Heart right ventricle (tissue), 16 donors: ENCODE results near the gene PPFIA2. TPM values are rescaled to one million over a fixed set of nuclear protein-coding genes. Genes with fewer than 3 reads are reported as not detected.

ENCODE experiments used
- ATAC-seq, 8 donors: fragments of 200-7000 bp; cut with Tn5 transposase; one replicate each; pipeline ENCODE4 v1.9.1; 2020; ENCODE audit warnings: mild to moderate bottlenecking in 8 of 8, moderate library complexity in 8 of 8, moderate number of reproducible peaks in 1 of 8
- DNase-seq, 2 donors: peaks; one replicate each; pipeline ENCODE4 v3.0.0-alpha.2; 2020
- H3K27ac ChIP-seq, 10 donors: fragments of 200-600 bp; sonication (generic) in 2 of 10; one replicate each; pipeline versions ENCODE4 v1.5.0 to v1.8.0; 2020 to 2022; ENCODE audit warnings: mild to moderate bottlenecking in 3 of 10
- H3K27me3 ChIP-seq, 7 donors: fragments of 200-600 bp; one replicate each; pipeline ENCODE4 v1.8.0; 2021 to 2022; ENCODE audit warnings: mild to moderate bottlenecking in 2 of 7
- H3K36me3 ChIP-seq, 9 donors: fragments of 200-600 bp; sonication (generic) in 1 of 9; one replicate each; pipeline versions ENCODE4 v1.5.0 to v1.8.0; 2020 to 2022; ENCODE audit warnings: mild to moderate bottlenecking in 2 of 9
- H3K4me1 ChIP-seq, 9 donors: fragments of 200-600 bp; sonication (generic) in 1 of 9; one replicate each; pipeline versions ENCODE4 v1.5.0 to v1.8.0; 2020 to 2022; ENCODE audit warnings: mild to moderate bottlenecking in 4 of 9
- H3K4me3 ChIP-seq, 10 donors: fragments of 200-600 bp; sonication (generic) in 2 of 10; one replicate each; pipeline versions ENCODE4 v1.5.0 to v1.8.0; 2020 to 2022; ENCODE audit warnings: mild to moderate bottlenecking in 7 of 10, moderate library complexity in 2 of 10
- H3K9me3 ChIP-seq, 11 donors: fragments of 200-600 bp in 10 of 11; sonication (generic) in 2 of 11; one replicate each; pipeline versions ENCODE4 v1.5.0 to v1.8.0; 2013 to 2022; ENCODE audit warnings: mild to moderate bottlenecking in 2 of 11, control low read depth in 1 of 11, moderate library complexity in 1 of 11
- CTCF ChIP-seq, 9 donors: fragments of 200-600 bp; sonication (generic) in 2 of 9; IDR thresholded peaks; one replicate each; pipeline versions ENCODE4 v1.5.0 to v1.8.0; 2021 to 2022; ENCODE audit warnings: antibody characterized with exemption in 9 of 9, mild to moderate bottlenecking in 5 of 9, moderate library complexity in 1 of 9
- WGBS, 2 donors: extraction: QIAGEN DNeasy Blood & Tissue Kit; methylation state at CpG; one replicate each; pipeline ENCODE4 v1.1.7; 2013; ENCODE audit warnings: inconsistent platforms in 1 of 2; 5-methylcytosine and 5-hydroxymethylcytosine counted together
- intact Hi-C, 10 donors: fragments of 100-400 bp; cut with DNase I; formaldehyde crosslinking; loops; one replicate each; pipeline versions ENCODE4 v1.11.1 to v1.14.2; 2022
- polyA plus RNA-seq, 2 donors: library from polyadenylated mRNA; stranded (reverse); fragments of 200-250 nt; gene quantifications; one replicate each; pipeline ENCODE4 v1.2.3, GENCODE V29; 2013
- total RNA-seq, 10 donors: library from RNA; stranded (reverse); fragmentation: NEBNext Ultra II Directional in 3 of 10; extraction: Animal tissue kit (Norgen Biotek cat#: 25700) in 3 of 10; gene quantifications; one replicate each; pipeline versions ENCODE4 v1.2.1 to v1.2.4, GENCODE V29; 2021 to 2023
- donor health status: Arrhythmogenic right ventricular cardiomyopathy.
- donor health status: ischemic (EF 13 %, LVEDD 7.1; RV severe dilation, severe dysfunction).
- donor health status: healthy with polysubstance abuse.
- donor health status: DM: no; HTN: yes; CAD: no.
- donor health status: DM: no; HTN: no; CAD: no.
- donor health status: ischemic (EF 25% LVEDD 6.9; RV normal size, moderate dysfunction).
- donor health status: ischemic (EF 25% LVEDD 5.7; RV mildly dilated, moderate dysfunction).
- donor health status: healthy.
- donor health status: DM: yes; HTN: yes; CAD: no.
- donor health status: Ischemic cardiomyopathy.
- donor health status: ischemic (EF 35%, LVEDD 5.7; RV mildly dilated, moderate dysfunction).
- donor health status: nonischemic (EF 11% LVEDD 7.7; RV severe dilation, severe dysfunction).
- donor health status: DM: yes; HTN: yes; CAD: no.
- donor health status: PGD.
- donor health status: ischemic (EF 29% LVEDD 5.4; RV normal size, mild dysfunction).
- donor health status: nonischemic (EF 23%, LVEDD 6.1; RV moderate dilation, normal function).

PPFIA2 gene
- total and polyA plus RNA-seq, 12 donors, result 0.15 to 1.3 (median 0.52) TPM; not detected in 1

GRCh38 chr12:81627336-81628189 lies 131.6 kb downstream of the PPFIA2 start:
- 10 to 14% methylated on average over 4 of the region's 4 CpGs for WGBS, 2 donors
- Histone ChIP-seq H3K4me1 (no peaks in the 10 kb centered on the region), H3K9me3 (no peaks in the 10 kb centered on the region), H3K36me3 (no peaks in the 10 kb centered on the region), H3K27ac (no peak overlapping the region), H3K4me3 (peak overlapping the region in 1 of 10 donors; percentile 9), H3K27me3 (no peaks in the 10 kb centered on the region)
- DNase-seq (no peak), ATAC-seq (no peak)
- intact Hi-C loops, result loop anchor here in 8 of 10 donors (1.0 to 5.0 kb wide), 4 partner anchors 175 to 180 kb away; no protein-coding TSS in a partner anchor
- TF ChIP-seq CTCF (IDR thresholded peaks at IDR 0.05), result peak in 8 of 9 donors; percentile 28 to 73 (median 62)

- TF ChIP-seq CTCF (IDR thresholded peaks at IDR 0.05), result no peak
- Histone ChIP-seq H3K4me1 (no peaks in the 10 kb centered on the region), H3K27me3 (no peaks in the 10 kb centered on the region), H3K36me3 (no peaks in the 10 kb centered on the region), H3K27ac (no peak overlapping the region), H3K4me3 (no peak overlapping the region), H3K9me3 (no peaks in the 10 kb centered on the region)
- intact Hi-C loops, result loop anchor here in 4 of 10 donors (2.0 to 5.0 kb wide), 3 partner anchors 174 to 179 kb away; no protein-coding TSS in a partner anchor
- 53 to 59% methylated on average over 1 of the region's 1 CpG for WGBS, 2 donors
- DNase-seq (no peak), ATAC-seq (no peak)
These were observed 132.7 kb downstream of the PPFIA2 start for GRCh38 chr12:81626406-81626805.

GRCh38 chr12:81617915-81618314 lies 141.2 kb downstream of the PPFIA2 start:
- WGBS, 2 donors, result 20 to 36% methylated on average over 2 of the region's 2 CpGs
- intact Hi-C loops, result no loop called here
- H3K36me3 ChIP-seq, result no peaks in the 10 kb centered on the region
- TF ChIP-seq CTCF (IDR thresholded peaks at IDR 0.05), result no peak
- no peak overlapping the region for H3K27ac ChIP-seq
- no peaks in the 10 kb centered on the region for H3K27me3 ChIP-seq
- H3K4me1 ChIP-seq, result no peaks in the 10 kb centered on the region
- DNase-seq (no peak), ATAC-seq (peak in 4 of 8 donors; percentile 47 to 68 (median 49))
- H3K9me3 ChIP-seq, result no peaks in the 10 kb centered on the region
- no peak overlapping the region for H3K4me3 ChIP-seq

GRCh38 chr12:81615026-81615588 lies 144.0 kb downstream of the PPFIA2 start:
- no peak overlapping the region for H3K27ac ChIP-seq
- H3K9me3 ChIP-seq, result no peaks in the 10 kb centered on the region
- 70 to 80% methylated on average over 3 of the region's 3 CpGs for WGBS, 2 donors
- H3K27me3 ChIP-seq, result no peaks in the 10 kb centered on the region
- H3K36me3 ChIP-seq, result no peaks in the 10 kb centered on the region
- DNase-seq (no peak), ATAC-seq (no peak)
- no peak for TF ChIP-seq CTCF (IDR thresholded peaks at IDR 0.05)
- H3K4me1 ChIP-seq, result no peaks in the 10 kb centered on the region
- no peak overlapping the region for H3K4me3 ChIP-seq
- intact Hi-C loops, result no loop called here
